Left ventricle myocardium inferior (tissue), 1 donor: ENCODE results near the gene KLHL5. TPM values are rescaled to one million over a fixed set of nuclear protein-coding genes. Genes with fewer than 3 reads are reported as not detected.
"Not testable (repeated sequence)": the region's sequence is repeated elsewhere in the genome, so short reads cannot be mapped to it uniquely, and the experiment has no call there.

Experiments used
- DNase-seq: peaks from one replicate; pipeline ENCODE4 v3.0.0-alpha.2; 2020
- H3K27ac ChIP-seq: fragments of 200-600 bp; replicated peaks from 2 replicates; pipeline ENCODE4 v1.8.0; 2021
- H3K27me3 ChIP-seq: fragments of 200-600 bp; 2 replicates; pipeline ENCODE4 v1.8.0; 2021; ENCODE audit warnings: low read depth
- H3K36me3 ChIP-seq: fragments of 200-600 bp; 2 replicates; pipeline ENCODE4 v1.8.0; 2021
- H3K4me1 ChIP-seq: fragments of 200-600 bp; 2 replicates; pipeline ENCODE4 v1.8.0; 2021
- H3K4me3 ChIP-seq: fragments of 200-600 bp; 2 replicates; pipeline ENCODE4 v1.8.0; 2021; ENCODE audit warnings: mild to moderate bottlenecking, moderate library complexity
- H3K9me3 ChIP-seq: fragments of 200-600 bp; replicated peaks from 2 replicates; pipeline ENCODE4 v1.8.0; 2021
- intact Hi-C: fragments of 100-400 bp; cut with micrococcal nuclease; formaldehyde crosslinking; loops from one replicate; pipeline ENCODE4 v1.11.0; 2022
- total RNA-seq: library from RNA; stranded (reverse); fragmentation: NEBNext Ultra II Directional; extraction: Animal tissue kit (Norgen Biotek cat#: 25700); gene quantifications from one replicate; pipeline ENCODE4 v1.2.1, GENCODE V29; 2021
- TF ChIP-seq, protein P1 (sequence below): fragments of 200-600 bp; IDR thresholded peaks from 2 replicates; pipeline ENCODE4 v1.8.0; 2021; ENCODE audit warnings: antibody characterized with exemption, mild to moderate bottlenecking, borderline replicate concordance
- donor health status: DM: no; HTN: yes; CAD: no; lungs with severe emphysema.

Gene KLHL5
- total RNA-seq, 1 donor from 2014 or later, result 11.2 TPM

DNA sequence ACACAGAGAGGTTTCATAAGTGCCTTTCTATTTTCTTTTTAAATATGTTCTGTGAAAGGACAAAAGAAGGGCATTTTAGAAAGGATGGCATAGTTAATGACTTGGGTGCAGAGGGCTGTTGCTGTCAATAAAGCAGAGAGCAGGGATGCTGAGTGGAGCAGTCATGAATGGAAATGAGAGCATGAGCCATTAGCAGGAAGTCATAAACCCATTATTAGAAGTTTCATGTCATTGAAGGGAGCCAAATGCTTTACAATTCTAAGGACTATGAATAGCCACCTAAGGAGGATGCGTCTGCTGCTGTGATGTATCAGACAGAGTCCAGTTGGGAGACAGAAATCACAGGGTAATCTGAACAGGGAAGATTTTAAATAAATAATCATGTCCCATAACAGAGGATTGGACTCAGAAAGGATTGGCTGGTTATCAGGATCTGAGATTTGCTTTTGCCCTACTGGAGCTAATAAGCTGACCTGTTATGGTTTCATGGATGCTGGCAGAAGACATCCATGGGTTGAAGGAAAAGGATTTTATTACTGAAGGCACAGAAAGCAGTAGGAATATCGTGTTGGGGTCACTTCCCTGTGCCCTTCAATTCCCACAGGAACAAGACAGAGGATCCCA is 72.8 kb downstream of the KLHL5 start:
- no peaks in the 10 kb centered on the region for H3K27me3 ChIP-seq
- no peak overlapping the region for H3K27ac ChIP-seq
- TF ChIP-seq, protein P1, sequence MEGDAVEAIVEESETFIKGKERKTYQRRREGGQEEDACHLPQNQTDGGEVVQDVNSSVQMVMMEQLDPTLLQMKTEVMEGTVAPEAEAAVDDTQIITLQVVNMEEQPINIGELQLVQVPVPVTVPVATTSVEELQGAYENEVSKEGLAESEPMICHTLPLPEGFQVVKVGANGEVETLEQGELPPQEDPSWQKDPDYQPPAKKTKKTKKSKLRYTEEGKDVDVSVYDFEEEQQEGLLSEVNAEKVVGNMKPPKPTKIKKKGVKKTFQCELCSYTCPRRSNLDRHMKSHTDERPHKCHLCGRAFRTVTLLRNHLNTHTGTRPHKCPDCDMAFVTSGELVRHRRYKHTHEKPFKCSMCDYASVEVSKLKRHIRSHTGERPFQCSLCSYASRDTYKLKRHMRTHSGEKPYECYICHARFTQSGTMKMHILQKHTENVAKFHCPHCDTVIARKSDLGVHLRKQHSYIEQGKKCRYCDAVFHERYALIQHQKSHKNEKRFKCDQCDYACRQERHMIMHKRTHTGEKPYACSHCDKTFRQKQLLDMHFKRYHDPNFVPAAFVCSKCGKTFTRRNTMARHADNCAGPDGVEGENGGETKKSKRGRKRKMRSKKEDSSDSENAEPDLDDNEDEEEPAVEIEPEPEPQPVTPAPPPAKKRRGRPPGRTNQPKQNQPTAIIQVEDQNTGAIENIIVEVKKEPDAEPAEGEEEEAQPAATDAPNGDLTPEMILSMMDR, result no peak
- DNase-seq, result no peak
- H3K36me3 ChIP-seq, result no peaks in the 10 kb centered on the region
- intact Hi-C loops, result loop anchor here (5.0 kb wide), 1 partner anchor 232 kb away; no protein-coding TSS in a partner anchor
- no peak overlapping the region for H3K4me3 ChIP-seq
- no peaks in the 10 kb centered on the region for H3K9me3 ChIP-seq
- H3K4me1 ChIP-seq, result peaks cover 8% of the 10 kb centered on the region

DNA sequence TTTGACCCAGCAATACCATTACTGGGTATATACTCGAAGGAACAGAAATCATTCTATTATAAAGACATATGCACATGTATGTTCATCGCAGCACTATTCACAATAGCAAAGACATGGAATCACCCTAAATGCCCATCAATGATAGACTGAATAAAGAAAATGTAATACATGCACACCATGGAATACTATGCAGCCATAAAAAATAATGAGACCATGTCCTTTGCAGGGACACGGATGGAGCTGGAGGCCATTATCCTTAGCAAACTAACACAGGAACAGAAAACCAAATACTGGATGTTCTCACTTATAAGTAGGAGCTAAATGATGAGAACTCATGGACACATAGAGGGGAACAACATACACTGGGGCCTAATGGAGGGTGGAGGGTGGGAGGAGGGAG is 76.2 kb downstream of the KLHL5 start:
- not testable (repeated sequence) for H3K27me3 ChIP-seq, H3K4me1 ChIP-seq, H3K4me3 ChIP-seq, H3K9me3 ChIP-seq, DNase-seq, H3K27ac ChIP-seq, H3K36me3 ChIP-seq
- intact Hi-C loops, result loop anchor here (5.0 kb wide), 1 partner anchor 236 kb away; no protein-coding TSS in a partner anchor

DNA sequence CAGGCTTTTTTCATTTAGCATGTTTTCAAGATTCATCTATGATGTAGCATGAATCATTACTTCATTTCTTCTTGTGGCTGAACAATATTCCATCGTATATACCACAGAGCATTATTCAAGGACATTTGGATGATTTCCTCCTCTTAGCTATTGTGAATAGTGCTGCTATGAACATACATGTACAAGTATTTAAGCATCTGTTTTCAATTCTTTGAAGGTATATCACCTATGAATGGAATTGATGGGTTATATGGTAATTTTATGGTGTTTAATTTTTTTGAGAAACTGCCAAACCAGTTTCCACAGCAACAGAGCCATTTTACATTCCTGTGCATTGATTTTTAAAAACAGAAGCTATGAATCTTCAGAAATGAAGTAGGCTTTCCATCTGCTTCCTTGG is 84.2 kb downstream of the KLHL5 start:
- TF ChIP-seq, protein P1, result no peak
- Histone ChIP-seq H3K4me1 (no peaks in the 10 kb centered on the region), H3K36me3 (no peaks in the 10 kb centered on the region), H3K9me3 (no peaks in the 10 kb centered on the region), H3K27ac (no peak overlapping the region), H3K27me3 (no peaks in the 10 kb centered on the region), H3K4me3 (no peak overlapping the region)
- no peak for DNase-seq
- intact Hi-C loops, result no loop called here

DNA sequence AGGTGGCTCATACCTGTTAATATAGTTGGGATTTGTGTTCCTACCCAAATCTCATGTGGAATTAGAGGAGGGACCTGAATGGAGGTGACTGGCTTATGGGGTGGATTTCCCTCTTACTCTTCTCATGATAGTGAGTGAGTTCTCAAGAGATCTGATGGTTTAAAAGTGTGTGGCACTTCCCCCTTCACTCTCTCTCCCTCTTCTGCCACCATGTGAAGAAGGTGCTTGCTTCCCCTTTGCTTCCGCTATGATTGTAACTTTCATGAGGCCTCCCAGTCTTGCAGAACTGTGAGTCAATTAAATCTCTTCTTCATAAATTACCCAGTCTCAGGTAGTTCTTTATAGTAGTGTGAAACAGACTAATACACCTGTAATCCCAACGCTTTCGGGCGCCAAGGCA is 92.0 kb downstream of the KLHL5 start:
- DNase-seq, result no peak
- intact Hi-C loops, result no loop called here
- no peak overlapping the region for H3K4me3 ChIP-seq
- no peak overlapping the region for H3K27ac ChIP-seq
- no peaks in the 10 kb centered on the region for H3K9me3 ChIP-seq
- H3K27me3 ChIP-seq, result no peaks in the 10 kb centered on the region
- H3K4me1 ChIP-seq, result no peaks in the 10 kb centered on the region
- H3K36me3 ChIP-seq, result no peaks in the 10 kb centered on the region
- TF ChIP-seq, protein P1, result no peak

DNA sequence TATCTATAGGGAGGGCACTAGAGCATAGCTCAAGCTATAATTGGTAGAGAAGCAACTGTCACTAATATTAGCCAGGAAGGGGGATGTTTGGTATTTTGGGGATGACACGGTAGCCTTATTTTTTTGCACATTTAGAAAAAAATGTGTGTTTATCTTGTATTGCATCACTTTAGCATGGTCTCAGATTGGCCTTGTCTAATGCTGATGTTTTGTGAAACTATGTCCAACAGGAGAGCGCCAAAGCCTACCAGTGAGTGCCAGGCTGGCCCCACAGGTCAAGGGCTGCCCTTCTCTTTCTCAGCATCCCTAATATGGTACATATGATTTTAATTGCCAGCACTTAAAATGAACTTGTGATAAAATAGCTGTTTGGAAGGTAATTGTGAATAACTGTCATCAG is 95.5 kb downstream of the KLHL5 start:
- H3K36me3 ChIP-seq, result no peaks in the 10 kb centered on the region
- H3K27ac ChIP-seq, result no peak overlapping the region
- DNase-seq, result no peak
- intact Hi-C loops, result no loop called here
- TF ChIP-seq, protein P1, result no peak
- no peaks in the 10 kb centered on the region for H3K4me1 ChIP-seq
- no peaks in the 10 kb centered on the region for H3K27me3 ChIP-seq
- no peaks in the 10 kb centered on the region for H3K9me3 ChIP-seq
- H3K4me3 ChIP-seq, result no peak overlapping the region

DNA sequence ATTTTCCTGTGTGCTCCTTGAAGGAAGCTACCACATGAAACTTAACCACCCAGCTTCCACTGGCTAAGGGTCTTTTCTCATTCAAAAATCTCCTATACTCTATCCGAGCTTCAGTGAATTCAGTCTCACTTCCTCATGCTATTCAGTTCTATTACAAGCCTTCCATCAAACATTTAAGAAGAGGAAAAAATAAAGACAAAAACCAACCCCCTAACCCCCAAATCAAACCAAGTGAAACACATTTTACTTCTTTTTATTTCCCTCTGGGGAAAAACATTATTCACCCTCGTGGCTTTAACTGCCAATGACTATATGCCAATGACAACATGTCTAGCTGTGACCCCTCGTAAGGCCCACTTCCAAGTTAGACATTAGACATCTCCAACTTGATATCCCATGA is 104.1 kb downstream of the KLHL5 start:
- H3K27me3 ChIP-seq, result no peaks in the 10 kb centered on the region
- intact Hi-C loops, result no loop called here

More for the DNA sequence above, 104.1 kb downstream of the KLHL5 start:
- Histone ChIP-seq H3K9me3 (peaks cover 9% of the 10 kb centered on the region), H3K36me3 (no peaks in the 10 kb centered on the region), H3K4me1 (no peaks in the 10 kb centered on the region), H3K4me3 (no peak overlapping the region), H3K27ac (no peak overlapping the region)
- TF ChIP-seq, protein P1, result no peak
- DNase-seq, result no peak
